Lower leg skin (tissue), 3 donors: Measurements from ENCODE around the gene OGG1.

ENCODE experiments used
- POLR2A ChIP-seq, 2 donors: fragments of 450-650 bp; IDR thresholded peaks; one replicate each; pipeline ENCODE4 v1.6.1; 2016 to 2017; ENCODE audit warnings: antibody characterized with exemption in 2 of 2, mild to moderate bottlenecking in 1 of 2, moderate library complexity in 1 of 2
- TF ChIP-seq, protein P1 (sequence below), 3 donors: fragments of 450-650 bp; IDR thresholded peaks; one replicate each; pipeline ENCODE4 v1.5.1; 2016; ENCODE audit warnings: antibody characterized with exemption in 3 of 3, mild to moderate bottlenecking in 3 of 3, moderate library complexity in 2 of 3

DNA sequence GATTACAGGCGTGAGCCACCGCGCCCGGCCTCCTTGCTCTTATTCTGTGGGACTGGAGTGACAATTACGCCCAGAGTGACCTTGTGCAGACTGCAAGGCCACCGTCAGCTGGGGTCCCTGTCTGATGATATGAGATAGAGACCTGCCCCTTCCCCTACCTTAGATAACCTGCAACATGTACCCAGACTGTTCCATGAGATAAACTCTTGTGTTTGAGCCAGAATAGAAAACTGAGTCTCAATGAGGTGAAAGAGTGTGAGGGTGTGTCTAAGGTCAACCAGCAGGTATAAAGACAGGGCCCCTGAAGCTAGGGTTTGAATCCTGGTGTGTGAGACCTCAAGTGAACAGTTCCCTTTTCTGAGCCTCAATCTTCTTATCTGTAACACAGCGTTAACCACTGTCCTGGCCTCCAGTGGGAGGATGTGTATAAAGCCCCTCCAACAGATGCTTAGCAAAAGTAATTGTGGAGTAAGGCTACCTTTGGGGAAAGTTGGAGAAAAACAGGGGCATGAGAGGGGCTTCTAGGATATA lies 36.5 kb downstream of the OGG1 start:
- TF ChIP-seq, protein P1, sequence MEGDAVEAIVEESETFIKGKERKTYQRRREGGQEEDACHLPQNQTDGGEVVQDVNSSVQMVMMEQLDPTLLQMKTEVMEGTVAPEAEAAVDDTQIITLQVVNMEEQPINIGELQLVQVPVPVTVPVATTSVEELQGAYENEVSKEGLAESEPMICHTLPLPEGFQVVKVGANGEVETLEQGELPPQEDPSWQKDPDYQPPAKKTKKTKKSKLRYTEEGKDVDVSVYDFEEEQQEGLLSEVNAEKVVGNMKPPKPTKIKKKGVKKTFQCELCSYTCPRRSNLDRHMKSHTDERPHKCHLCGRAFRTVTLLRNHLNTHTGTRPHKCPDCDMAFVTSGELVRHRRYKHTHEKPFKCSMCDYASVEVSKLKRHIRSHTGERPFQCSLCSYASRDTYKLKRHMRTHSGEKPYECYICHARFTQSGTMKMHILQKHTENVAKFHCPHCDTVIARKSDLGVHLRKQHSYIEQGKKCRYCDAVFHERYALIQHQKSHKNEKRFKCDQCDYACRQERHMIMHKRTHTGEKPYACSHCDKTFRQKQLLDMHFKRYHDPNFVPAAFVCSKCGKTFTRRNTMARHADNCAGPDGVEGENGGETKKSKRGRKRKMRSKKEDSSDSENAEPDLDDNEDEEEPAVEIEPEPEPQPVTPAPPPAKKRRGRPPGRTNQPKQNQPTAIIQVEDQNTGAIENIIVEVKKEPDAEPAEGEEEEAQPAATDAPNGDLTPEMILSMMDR (IDR thresholded peaks at IDR 0.05), result no peak
- TF ChIP-seq POLR2A (IDR thresholded peaks at IDR 0.05), result no peak
